GM12873 (cell line): ENCODE data around the gene CCT5.

ENCODE experiments used
- CTCF ChIP-seq: IDR thresholded peaks from 2 replicates; pipeline ENCODE4 v1.5.1; 2012; ENCODE audit warnings: low read depth, mild to moderate bottlenecking, moderate library complexity, low read length, control low read depth; ENCODE audit not compliant: insufficient read depth; ENCODE audit errors: missing control alignments

CCT5 gene

GRCh38 chr5:10229306-10230048, 20.6 kb upstream of the CCT5 start:
- no peak for TF ChIP-seq CTCF

- no peak for TF ChIP-seq CTCF
Measured at GRCh38 chr5:10232386-10232785, 17.7 kb upstream of the CCT5 start.

- TF ChIP-seq CTCF: no peak
Measured at GRCh38 chr5:10233011-10233410, 17.1 kb upstream of the CCT5 start.

- TF ChIP-seq CTCF: no peak
Measured at GRCh38 chr5:10233505-10233904, 16.6 kb upstream of the CCT5 start.

- no peak for TF ChIP-seq CTCF
Measured at GRCh38 chr5:10235350-10235749, 14.7 kb upstream of the CCT5 start.

- TF ChIP-seq CTCF: no peak
Measured at GRCh38 chr5:10243660-10244240, 6.3 kb upstream of the CCT5 start.

GRCh38 chr5:10244342-10244944, 5.6 kb upstream of the CCT5 start:
- TF ChIP-seq CTCF: no peak
